GM18867 (cell line): ENCODE results near the gene COLEC11.
"Not testable (repeated sequence)": the region's sequence is repeated elsewhere in the genome, so short reads cannot be mapped to it uniquely, and the experiment has no call there.

Experiments
- ATAC-seq: cut with Tn5 transposase; IDR thresholded peaks from one replicate; pipeline ENCODE4 v1.9.1; 2021; ENCODE audit warnings: mild to moderate bottlenecking, moderate library complexity; ENCODE audit not compliant: unreplicated experiment

The COLEC11 gene

DNA sequence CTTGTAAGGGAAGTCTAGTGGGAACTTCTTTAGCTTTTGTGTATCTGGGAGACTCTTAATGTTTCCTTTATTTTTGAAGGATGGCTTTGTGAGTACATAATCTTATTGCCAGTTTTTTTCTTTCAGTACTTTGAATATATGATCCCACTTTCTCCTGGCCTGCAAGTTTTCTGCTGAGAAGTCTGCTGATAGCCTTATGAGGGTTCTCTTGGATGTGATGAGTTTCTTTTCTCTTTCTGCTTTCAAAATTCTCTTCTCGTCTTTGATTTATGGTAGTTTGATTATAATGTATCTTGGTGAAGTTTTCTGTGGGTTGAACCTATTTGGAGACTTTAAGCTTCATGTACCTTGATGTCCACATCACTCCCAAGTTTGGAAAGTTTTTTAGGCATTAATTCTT lies 28.1 kb downstream of the COLEC11 start:
- no peak for ATAC-seq

DNA sequence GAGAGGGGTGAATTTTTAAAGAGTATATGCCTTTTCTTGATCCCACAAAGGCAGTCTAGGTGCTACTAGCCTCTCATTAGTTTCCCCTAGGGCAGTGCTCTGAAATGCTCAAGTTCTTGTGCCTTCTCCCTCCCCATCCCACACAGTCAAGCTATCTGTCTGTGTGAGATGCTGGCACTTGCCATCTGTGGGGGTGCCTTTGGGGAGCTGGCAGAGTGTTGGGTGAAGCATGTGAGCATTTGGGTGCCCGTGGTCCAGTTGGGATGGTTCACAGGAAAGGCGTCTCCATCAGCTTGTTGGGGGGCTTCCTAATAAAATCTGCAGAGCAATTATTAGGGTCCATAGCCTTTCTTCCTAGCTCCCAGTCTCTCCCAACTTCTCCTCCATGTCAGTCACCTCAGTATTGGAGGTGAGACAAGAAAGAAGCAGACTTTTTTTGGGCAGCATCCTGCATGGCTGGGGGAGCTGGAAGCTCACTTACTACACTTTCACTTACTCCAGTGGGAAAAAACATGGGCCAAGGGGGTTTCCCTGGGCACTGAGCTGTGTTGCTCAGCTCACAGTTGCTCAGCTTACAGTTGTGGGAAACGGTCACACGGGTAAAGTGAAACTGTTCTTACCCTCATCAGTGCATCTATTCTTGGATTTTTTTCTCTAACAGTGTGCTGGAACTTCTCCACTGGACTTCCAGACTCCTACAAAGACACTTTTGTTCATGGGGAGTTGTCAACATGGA lies 29.3 kb downstream of the COLEC11 start:
- no peak for ATAC-seq

GRCh38 chr2:3625186-3625585 lies 30.3 kb downstream of the COLEC11 start:
- no peak for ATAC-seq

GRCh38 chr2:3626118-3626811 lies 31.4 kb downstream of the COLEC11 start:
- ATAC-seq: no peak

DNA sequence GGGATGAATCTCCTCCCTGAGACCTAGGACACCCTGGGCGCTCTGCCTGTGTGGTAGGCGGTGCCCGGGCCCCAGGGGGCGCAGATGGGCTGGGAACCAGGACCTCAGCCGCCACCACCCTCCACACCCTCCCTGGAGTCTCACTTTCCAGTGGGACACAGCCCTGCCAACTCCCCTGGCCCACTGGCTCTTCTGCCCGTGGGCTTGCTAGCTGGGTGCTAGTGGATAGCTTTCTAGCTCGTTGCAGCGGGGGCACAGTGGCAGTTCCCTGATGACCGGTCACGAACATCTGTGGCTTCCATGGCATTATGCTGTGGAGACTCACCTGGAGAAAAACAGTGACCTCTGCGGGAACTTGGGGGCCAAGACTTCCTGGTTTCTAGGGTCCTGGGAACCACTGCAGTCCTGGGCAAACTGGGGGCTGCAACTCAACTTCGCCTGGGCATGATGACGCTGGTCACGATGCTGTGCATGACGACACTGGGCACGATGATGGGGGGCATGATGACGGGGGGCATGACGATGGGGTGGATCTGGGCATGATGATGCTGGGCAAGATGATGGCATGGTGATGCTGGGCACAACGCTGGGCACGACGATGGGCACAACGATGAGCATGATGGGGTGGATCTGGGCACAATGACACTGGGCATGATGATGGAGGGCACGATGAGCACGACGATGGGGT lies 32.0 kb downstream of the COLEC11 start:
- ATAC-seq: no peak

GRCh38 chr2:3627500-3628100 lies 32.7 kb downstream of the COLEC11 start:
- ATAC-seq: no peak

- no peak for ATAC-seq
Observed at GRCh38 chr2:3628241-3628679, 33.3 kb downstream of the COLEC11 start.

DNA sequence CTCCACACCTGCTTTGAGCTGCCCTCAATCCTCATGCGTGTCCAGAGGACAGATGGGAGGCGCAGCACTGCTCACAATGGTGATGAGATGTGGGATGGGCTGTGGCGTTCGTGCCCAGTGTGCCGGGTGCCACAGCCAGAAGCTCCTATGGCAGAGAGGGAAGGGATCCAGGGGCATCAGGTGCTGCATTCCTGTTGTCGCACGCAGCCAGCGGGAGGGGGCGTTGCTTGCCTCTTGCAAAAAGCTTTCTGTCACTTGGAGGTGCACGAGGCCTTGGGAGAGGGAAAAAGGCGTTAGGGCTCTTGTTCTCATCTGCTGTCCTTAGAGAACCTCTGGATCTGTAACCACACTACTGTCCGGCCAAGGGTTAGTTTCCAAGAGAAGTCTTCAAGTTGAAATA lies 33.9 kb downstream of the COLEC11 start:
- ATAC-seq: no peak

DNA sequence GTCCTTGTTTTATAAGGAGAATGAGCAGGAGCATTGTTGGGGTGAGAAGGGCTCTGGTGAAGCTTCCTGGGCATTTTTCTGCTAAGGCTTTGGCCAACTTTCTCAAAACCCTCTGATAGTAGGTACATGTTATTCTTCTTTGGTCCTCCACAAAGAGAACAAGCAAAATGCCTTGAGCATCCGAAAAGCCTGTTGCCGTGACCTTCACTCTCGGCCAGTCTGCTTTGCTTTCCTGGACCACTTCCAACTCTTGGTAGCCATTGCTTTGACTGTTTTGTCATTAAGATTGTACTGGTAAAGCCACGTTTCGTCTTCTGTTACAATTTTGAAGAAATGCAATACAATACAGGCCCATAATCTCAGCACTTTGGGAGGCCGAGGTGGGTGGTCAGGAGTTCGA lies 35.7 kb downstream of the COLEC11 start:
- no peak for ATAC-seq

- no peak for ATAC-seq
Observed at GRCh38 chr2:3631161-3631850, 36.4 kb downstream of the COLEC11 start.

- ATAC-seq: no peak
Observed at GRCh38 chr2:3631851-3632659, 37.1 kb downstream of the COLEC11 start.

- ATAC-seq: no peak
Observed at GRCh38 chr2:3633089-3633981, 38.4 kb downstream of the COLEC11 start.

- ATAC-seq: no peak
Observed at GRCh38 chr2:3633982-3634595, 39.2 kb downstream of the COLEC11 start.

DNA sequence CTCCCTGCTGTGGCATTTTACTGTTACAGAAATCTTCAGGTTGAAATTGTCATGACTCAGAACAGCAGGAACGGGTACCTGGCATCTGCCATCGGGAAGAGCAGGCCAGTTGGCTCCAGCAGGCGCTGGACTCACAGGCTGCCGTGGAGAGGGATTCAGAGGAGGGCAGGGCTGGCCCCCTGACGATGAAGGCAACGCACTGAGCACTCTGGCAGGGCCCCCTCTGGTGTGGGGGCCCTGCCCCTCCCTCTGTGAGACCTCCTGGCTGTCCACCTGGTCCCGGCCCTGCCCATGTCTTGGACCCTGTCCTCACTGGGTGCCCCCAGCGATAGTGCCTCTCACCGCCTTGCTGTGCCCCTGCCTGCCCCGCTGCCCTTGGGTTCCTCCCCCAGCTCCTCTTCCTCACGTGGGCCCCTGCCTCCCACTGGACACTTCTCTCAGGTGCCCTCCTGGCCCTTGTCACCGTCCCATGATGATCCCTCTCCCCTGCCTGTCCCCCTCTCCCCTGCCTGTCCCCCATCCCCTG lies 39.7 kb downstream of the COLEC11 start:
- ATAC-seq: no peak

DNA sequence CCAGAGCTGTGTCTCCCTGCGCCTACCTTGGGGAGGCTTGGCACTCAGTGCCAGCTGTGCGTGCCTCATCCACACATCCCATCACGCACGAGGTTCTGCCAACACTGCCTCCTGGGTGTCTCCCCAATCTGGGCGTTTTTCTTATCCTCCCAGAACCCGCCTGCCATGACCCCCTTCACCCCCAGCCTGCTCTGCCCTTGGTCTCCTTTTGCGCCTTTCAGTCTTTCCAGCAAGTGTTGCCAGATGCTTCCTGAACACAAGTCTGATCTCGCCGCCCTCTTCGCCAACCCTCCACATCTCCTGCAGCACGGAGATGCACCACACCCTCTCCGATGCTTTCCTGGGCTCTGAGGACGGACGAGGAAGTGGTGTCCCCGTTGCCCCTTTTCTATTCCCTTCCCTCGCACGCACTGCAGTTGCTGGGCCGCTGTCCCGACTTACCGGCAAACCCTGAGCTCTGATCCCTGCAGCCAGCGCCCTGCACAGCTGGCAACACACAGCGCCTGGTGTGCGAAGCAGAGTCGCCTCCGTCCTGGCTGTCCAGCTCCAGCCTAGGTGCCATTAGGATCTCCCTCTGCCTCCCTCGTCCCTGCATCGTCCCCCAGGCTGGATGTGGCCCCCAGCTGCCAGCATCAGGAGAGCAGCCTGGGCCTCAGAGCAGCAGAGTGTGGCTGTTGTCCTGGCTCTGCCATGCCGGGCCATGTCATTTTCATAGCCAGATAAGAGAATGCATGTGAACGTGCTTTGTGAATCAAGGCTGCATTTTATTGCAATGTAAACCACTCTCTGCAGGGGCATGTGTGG lies 40.5 kb downstream of the COLEC11 start:
- no peak for ATAC-seq

DNA sequence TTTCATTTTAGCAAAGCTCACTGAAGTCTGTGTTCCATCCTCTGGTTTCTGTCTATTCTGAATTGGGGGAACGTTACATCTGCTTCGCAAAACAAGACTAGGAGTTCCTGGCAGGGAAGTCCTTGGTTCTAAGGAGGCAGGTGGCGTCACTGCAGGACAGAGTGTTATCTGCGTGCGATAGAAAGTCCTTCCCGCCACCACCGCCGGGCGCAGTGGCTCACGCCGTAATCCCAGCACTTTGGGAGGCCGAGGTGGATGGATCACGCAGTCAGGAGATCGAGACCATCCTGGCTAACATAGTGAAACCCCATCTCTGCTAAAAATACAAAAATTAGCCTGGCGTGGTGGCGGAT lies 41.0 kb downstream of the COLEC11 start:
- ATAC-seq: not testable (repeated sequence)

GRCh38 chr2:3636586-3637310 lies 41.8 kb downstream of the COLEC11 start:
- ATAC-seq: no peak
